K562 (cell line): Measurements from ENCODE around the gene OR52R1. TPM values are rescaled to one million over a fixed set of nuclear protein-coding genes. Genes with fewer than 3 reads are reported as not detected.

Source experiments
- ATAC-seq: fragments of 200-7000 bp; cut with Tn5 transposase; 3 replicates; pipeline ENCODE4 v1.9.1; 2020; ENCODE audit warnings: moderate library complexity
- BruUV-seq: library from RNA; stranded (reverse); fragments of 400-500 nt; replicated peaks from 2 replicates; lab custom pipeline; 2021; lab: Mats Ljungman, UMichigan
- CTCF ChIA-PET: fragments of 300-600 bp; formaldehyde crosslinking; extraction: SDS; loops from one replicate; lab custom pipeline; 2021; ENCODE audit warnings: low intra/inter-chr PET ratio; lab: Yijun Ruan, JAX
- POLR2A ChIA-PET: fragments of 300-600, 350-650 bp; sonication (Branson Sonifier 250); formaldehyde crosslinking; extraction: SDS; loops from one replicate; lab custom pipeline; 2021; ENCODE audit warnings: antibody characterized with exemption, inconsistent platforms; lab: Yijun Ruan, JAX
- DNase-seq, 4 experiments: peaks; one replicate each; pipeline versions ENCODE4 v3.0.0 to v3.0.0-alpha.2; 2011 to 2018; ENCODE audit warnings: low spot score in 3 of 4, mixed read lengths in 3 of 4; ENCODE audit errors: extremely low read depth in 1 of 4
- FAIRE-seq: peaks from 2 replicates; lab custom pipeline; 2011; peaks lifted over from hg19 to GRCh38; lab: Jason Lieb, UNC
- H2AFZ ChIP-seq: 2 replicates; pipeline ENCODE4 v1.6.0; 2011; ENCODE audit warnings: low read depth, low read length, control low read depth, inconsistent platforms
- H3K27ac ChIP-seq: fragments of 200-600 bp; 3 replicates; pipeline ENCODE4 v1.8.0; 2011; ENCODE audit warnings: low read depth, mild to moderate bottlenecking, control low read depth, inconsistent platforms, low read length, moderate library complexity, mixed read lengths; ENCODE audit errors: extremely low read depth
- H3K27me3 ChIP-seq, 2 experiments: fragments of 300-600 bp in 1 of 2; 2 replicates in 1 of 2; 3 replicates in 1 of 2; pipeline versions ENCODE4 v1.6.0 to v1.8.0; 2011; ENCODE audit warnings: inconsistent platforms in 2 of 2, low read length in 2 of 2, mild to moderate bottlenecking in 1 of 2, mixed read lengths in 1 of 2, moderate library complexity in 1 of 2; ENCODE audit not compliant: control insufficient read depth in 2 of 2, insufficient read depth in 2 of 2
- H3K36me3 ChIP-seq: fragments of 300-600 bp; 3 replicates; pipeline ENCODE4 v1.8.0; 2011; ENCODE audit warnings: mild to moderate bottlenecking, low read length, inconsistent platforms; ENCODE audit not compliant: control insufficient read depth, insufficient read depth
- H3K4me1 ChIP-seq, 2 experiments: fragments of 200-600 bp in 1 of 2; replicated peaks in 1 of 2; 2 replicates in 1 of 2; 3 replicates in 1 of 2; pipeline versions ENCODE4 v1.5.1 to v1.8.0; 2011; ENCODE audit warnings: inconsistent platforms in 2 of 2, low read length in 2 of 2, mild to moderate bottlenecking in 1 of 2, mixed read lengths in 1 of 2, moderate library complexity in 1 of 2; ENCODE audit not compliant: control insufficient read depth in 2 of 2, insufficient read depth in 2 of 2
- H3K4me2 ChIP-seq: 2 replicates; pipeline ENCODE4 v1.6.1; 2011; ENCODE audit warnings: low read length, control low read depth, inconsistent platforms, mixed read lengths; ENCODE audit not compliant: insufficient read depth
- H3K4me3 ChIP-seq: fragments of 200-600 bp; sonication (generic), shearing (Covaris generic); 2 replicates; pipeline ENCODE4 v1.5.1; 2016; ENCODE audit warnings: control low read depth, inconsistent platforms
- H3K79me2 ChIP-seq: fragments of 200-600 bp; 3 replicates; pipeline ENCODE4 v1.8.0; 2011; ENCODE audit warnings: low read length, inconsistent platforms; ENCODE audit not compliant: control insufficient read depth, insufficient read depth
- H3K9ac ChIP-seq, 2 experiments: 2 replicates each; pipeline versions ENCODE4 v1.6.0 to v1.6.1; 2011; ENCODE audit warnings: low read depth in 2 of 2, low read length in 2 of 2, control low read depth in 1 of 2, inconsistent platforms in 1 of 2, mild to moderate bottlenecking in 1 of 2, mixed read lengths in 1 of 2; ENCODE audit not compliant: insufficient read depth in 1 of 2
- H3K9me1 ChIP-seq: one replicate; pipeline ENCODE4 v1.6.0; 2011; ENCODE audit warnings: inconsistent platforms, mild to moderate bottlenecking, low read length, moderate library complexity; ENCODE audit not compliant: control insufficient read depth, insufficient read depth
- H3K9me3 ChIP-seq: replicated peaks from 2 replicates; pipeline ENCODE4 v1.5.1; 2011; ENCODE audit warnings: low read depth, low read length, inconsistent platforms; ENCODE audit not compliant: control insufficient read depth, insufficient read depth
- H4K20me1 ChIP-seq: replicated peaks from 2 replicates; pipeline ENCODE4 v1.6.1; 2011; ENCODE audit warnings: low read length, inconsistent platforms, mixed read lengths; ENCODE audit not compliant: control insufficient read depth, insufficient read depth
- ARID1B ChIP-seq: fragments of 450-650 bp; IDR thresholded peaks from 2 replicates; pipeline ENCODE4 v1.6.1; 2016; ENCODE audit warnings: antibody characterized with exemption, mild to moderate bottlenecking, inconsistent platforms
- BCOR ChIP-seq: fragments of 450-650 bp; IDR thresholded peaks from 2 replicates; pipeline ENCODE4 v1.6.1; 2016
- COPS2 ChIP-seq: fragments of 450-650 bp; conservative IDR thresholded peaks from 2 replicates; pipeline ENCODE4 v1.6.1; 2016; ENCODE audit warnings: mild to moderate bottlenecking, moderate library complexity
- EWSR1 ChIP-seq: fragments of 450-650 bp; IDR thresholded peaks from 2 replicates; pipeline ENCODE4 v1.6.1; 2018; ENCODE audit warnings: borderline replicate concordance, mild to moderate bottlenecking, low read depth, moderate library complexity; ENCODE audit not compliant: partially characterized antibody
- EZH2 ChIP-seq: IDR thresholded peaks from 2 replicates; pipeline ENCODE4 v1.6.1; 2012; ENCODE audit warnings: low read depth, mild to moderate bottlenecking, inconsistent platforms, low read length, borderline replicate concordance
- FOXJ2 ChIP-seq: fragments of 200-800 bp; sonication (Bioruptor generic); IDR thresholded peaks from 2 replicates; pipeline ENCODE4 v1.6.1; 2016; ENCODE audit warnings: missing genetic modification characterization, missing compliant biosample characterization
- MAFG ChIP-seq: fragments of 450-650 bp; conservative IDR thresholded peaks from 2 replicates; pipeline ENCODE4 v1.6.1; 2016; ENCODE audit warnings: missing genetic modification characterization, missing compliant biosample characterization
- MITF ChIP-seq: IDR thresholded peaks from 2 replicates; pipeline ENCODE4 v1.6.1; 2014; ENCODE audit warnings: antibody characterized with exemption
- MXD1 ChIP-seq: fragments of 250-450 bp; sonication (Bioruptor Pico); IDR thresholded peaks from 2 replicates; pipeline ENCODE4 v1.8.0; 2021; ENCODE audit warnings: borderline replicate concordance, mild to moderate bottlenecking, moderate library complexity; ENCODE audit not compliant: poor library complexity, severe bottlenecking
- MYC ChIP-seq, 2 experiments: fragments of 250-450 bp in 1 of 2; sonication (Bioruptor Pico) in 1 of 2; IDR thresholded peaks; 2 replicates each; pipeline versions ENCODE4 v1.5.1 to v1.6.1; 2012 to 2021; ENCODE audit warnings: low read depth in 2 of 2, borderline replicate concordance in 1 of 2, improper control_type of control experiment in 1 of 2, low read length in 1 of 2, mild to moderate bottlenecking in 1 of 2, moderate library complexity in 1 of 2
- MYNN ChIP-seq, 2 experiments: sonication (generic); formaldehyde crosslinking in 1 of 2; IDR thresholded peaks; 2 replicates each; pipeline versions ENCODE4 v1.5.0 to v1.6.1; 2016 to 2020; ENCODE audit warnings: antibody characterized with exemption in 1 of 2, missing genetic modification reagents in 1 of 2
- SRSF1 ChIP-seq: fragments of 200-400 bp; formaldehyde crosslinking; IDR thresholded peaks from 2 replicates; pipeline ENCODE4 v1.6.1; 2017; ENCODE audit warnings: mild to moderate bottlenecking, low read depth, low read length, moderate library complexity
- SRSF3 ChIP-seq: fragments of 200-400 bp; formaldehyde crosslinking; IDR thresholded peaks from 2 replicates; pipeline ENCODE4 v1.6.1; 2016; ENCODE audit warnings: mild to moderate bottlenecking, low read length, moderate library complexity; ENCODE audit not compliant: insufficient read depth
- TEAD1 ChIP-seq, 2 experiments: fragments of 450-650 bp in 1 of 2; sonication (generic) in 1 of 2; formaldehyde crosslinking; IDR thresholded peaks; 2 replicates each; pipeline versions ENCODE4 v1.4.0 to v1.8.0; 2020 to 2022; ENCODE audit warnings: mild to moderate bottlenecking in 2 of 2, missing genetic modification reagents in 1 of 2
- ZFPM2 ChIP-seq: fragments of 250-450 bp; sonication (Bioruptor Pico); IDR thresholded peaks from 2 replicates; pipeline ENCODE4 v1.5.1; 2022; ENCODE audit warnings: mild to moderate bottlenecking
- ZNF174 ChIP-seq: fragments of 250-450 bp; sonication (Bioruptor Pico); IDR thresholded peaks from 2 replicates; pipeline ENCODE4 v1.4.0; 2020; ENCODE audit warnings: mild to moderate bottlenecking
- ZNF217 ChIP-seq: sonication (generic); formaldehyde crosslinking; IDR thresholded peaks from 2 replicates; pipeline ENCODE4 v1.8.0; 2022; ENCODE audit warnings: mild to moderate bottlenecking, missing genetic modification reagents
- WGBS: fragments of 100-300 bp; shearing (Covaris generic); methylation state at CpG from one replicate; pipeline ENCODE4 v1.1.6; 2016; ENCODE audit warnings: low coverage, mixed read lengths; ENCODE audit not compliant: insufficient coverage; ENCODE audit errors: missing lambda C conversion rate; 5-methylcytosine and 5-hydroxymethylcytosine counted together
- in situ Hi-C: fragments of 300-500 bp; cut with MboI; formaldehyde crosslinking; loops from 4 replicates; pipeline ENCODE4 v1.15.0; 2018; ENCODE audit warnings: inconsistent platforms, mixed read lengths
- intact Hi-C: fragments of 100-400 bp; cut with micrococcal nuclease; formaldehyde crosslinking; loops from 2 replicates; pipeline ENCODE4 v1.14.2; 2022
- polyA plus RNA-seq, 8 experiments: library from polyadenylated mRNA; depleted of rRNA in 4 of 8; stranded (reverse) in 5 of 8; unstranded in 3 of 8; fragments of >200 nt; fragmentation: Nextera tagmentation in 2 of 8; fragmentation: Illumina TruSeq in 1 of 8; extraction: Ambion mirVana in 2 of 8; extraction: Trizol in 1 of 8; gene quantifications; 2 replicates each; pipeline versions ENCODE4 v1.2.1 to v1.2.3, GENCODE V29; 2011 to 2014; ENCODE audit warnings: inconsistent platforms in 1 of 8, missing spikeins in 1 of 8
- total RNA-seq, 7 experiments: library from RNA; depleted of rRNA in 6 of 7; stranded (reverse); fragments of >200 nt in 6 of 7; fragmentation: Illumina TruSeq in 2 of 7; extraction: Trizol in 2 of 7; gene quantifications; 2 replicates each; pipeline versions ENCODE4 v1.2.1 to v1.2.3, GENCODE V29; 2011 to 2021; ENCODE audit warnings: low replicate concordance in 1 of 7
- TF ChIP-seq, protein P1 (sequence below): sonication (generic); formaldehyde crosslinking; IDR thresholded peaks from 2 replicates; pipeline ENCODE4 v1.8.1; 2023; ENCODE audit warnings: mild to moderate bottlenecking, missing genetic modification reagents

OR52R1 gene
- total and polyA plus RNA-seq, 9 of the 15 experiments (the other 6 are each of a cell fraction or from before 2014, with no cell fraction given): not detected

GRCh38 chr11:4830909-4831308 is 26.7 kb upstream of the OR52R1 start:
- peaks cover 0 to 4% of the 10 kb centered on the region in 2 experiments; a peak in 1 of 5 replicates for H3K27me3 ChIP-seq
- H4K20me1 ChIP-seq: no peaks in the 10 kb centered on the region
- BruUV-seq: no TSS peak
- no peak for ATAC-seq
- no peaks in the 10 kb centered on the region for H3K9me1 ChIP-seq
- CTCF ChIA-PET: no interaction called here
- POLR2A ChIA-PET: no interaction called here
- H2AFZ ChIP-seq: no peak overlapping the region
- no peaks in the 10 kb centered on the region for H3K36me3 ChIP-seq
- no peak overlapping the region for H3K4me2 ChIP-seq
- intact Hi-C loops: no loop called here
- 0% methylated on average over 2 of the region's 2 CpGs for WGBS
- no peak overlapping the region for H3K9ac ChIP-seq
- H3K27ac ChIP-seq: no peak overlapping the region
- no peak for FAIRE-seq
- H3K79me2 ChIP-seq: no peaks in the 10 kb centered on the region
- no peak for DNase-seq
- in situ Hi-C loops: no loop called here
- H3K4me1 ChIP-seq: no peaks in the 10 kb centered on the region
- H3K9me3 ChIP-seq: no peaks in the 10 kb centered on the region
- no peak overlapping the region for H3K4me3 ChIP-seq
- TF ChIP-seq ZFPM2 (no peak), MYC (IDR thresholded peaks at IDR 0.05; ENCODE audit: low read depth, low read length) (no peak), MYC (CRISPR knock-in tag; IDR thresholded peaks at IDR 0.05; ENCODE audit: borderline replicate concordance, low read depth) (no peak), ARID1B (no peak), ZNF217 (CRISPR knock-in tag) (no peak), MXD1 (CRISPR knock-in tag) (no peak), SRSF3 (no peak), SRSF1 (no peak), TEAD1 (CRISPR knock-in tag; IDR thresholded peaks at IDR 0.05) (no peak), BCOR (no peak), COPS2 (no peak), FOXJ2 (tag) (no peak), MITF (no peak), MAFG (tag) (no peak), EWSR1 (no peak), MYNN (IDR thresholded peaks at IDR 0.05) (no peak), MYNN (CRISPR knock-in tag; IDR thresholded peaks at IDR 0.05) (no peak), EZH2 (no peak), ZNF174 (CRISPR knock-in tag) (no peak)
- TF ChIP-seq, protein P1, sequence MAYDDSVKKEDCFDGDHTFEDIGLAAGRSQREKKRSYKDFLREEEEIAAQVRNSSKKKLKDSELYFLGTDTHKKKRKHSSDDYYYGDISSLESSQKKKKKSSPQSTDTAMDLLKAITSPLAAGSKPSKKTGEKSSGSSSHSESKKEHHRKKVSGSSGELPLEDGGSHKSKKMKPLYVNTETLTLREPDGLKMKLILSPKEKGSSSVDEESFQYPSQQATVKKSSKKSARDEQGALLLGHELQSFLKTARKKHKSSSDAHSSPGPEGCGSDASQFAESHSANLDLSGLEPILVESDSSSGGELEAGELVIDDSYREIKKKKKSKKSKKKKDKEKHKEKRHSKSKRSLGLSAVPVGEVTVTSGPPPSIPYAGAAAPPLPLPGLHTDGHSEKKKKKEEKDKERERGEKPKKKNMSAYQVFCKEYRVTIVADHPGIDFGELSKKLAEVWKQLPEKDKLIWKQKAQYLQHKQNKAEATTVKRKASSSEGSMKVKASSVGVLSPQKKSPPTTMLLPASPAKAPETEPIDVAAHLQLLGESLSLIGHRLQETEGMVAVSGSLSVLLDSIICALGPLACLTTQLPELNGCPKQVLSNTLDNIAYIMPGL: no peak
